IPS-18c (cell line): ENCODE measurements around the gene CBFA2T3.

Experiments
- H3K4me3 ChIP-seq: 2 replicates; pipeline ENCODE4 v1.7.0; 2013; ENCODE audit warnings: low read depth, mild to moderate bottlenecking, low read length, moderate library complexity; ENCODE audit not compliant: insufficient read depth
- H3K9me3 ChIP-seq: one replicate; pipeline ENCODE4 v1.6.1; 2013; ENCODE audit warnings: mild to moderate bottlenecking, low read length, moderate library complexity; ENCODE audit not compliant: control insufficient read depth, insufficient read depth

The CBFA2T3 gene

GRCh38 chr16:88885693-88886280 is 91.2 kb downstream of the CBFA2T3 start:
- Histone ChIP-seq H3K9me3 (no peaks in the 10 kb centered on the region), H3K4me3 (no peak overlapping the region)

GRCh38 chr16:88884569-88885271 is 92.3 kb downstream of the CBFA2T3 start:
- Histone ChIP-seq H3K9me3 (no peaks in the 10 kb centered on the region), H3K4me3 (no peak overlapping the region)

DNA sequence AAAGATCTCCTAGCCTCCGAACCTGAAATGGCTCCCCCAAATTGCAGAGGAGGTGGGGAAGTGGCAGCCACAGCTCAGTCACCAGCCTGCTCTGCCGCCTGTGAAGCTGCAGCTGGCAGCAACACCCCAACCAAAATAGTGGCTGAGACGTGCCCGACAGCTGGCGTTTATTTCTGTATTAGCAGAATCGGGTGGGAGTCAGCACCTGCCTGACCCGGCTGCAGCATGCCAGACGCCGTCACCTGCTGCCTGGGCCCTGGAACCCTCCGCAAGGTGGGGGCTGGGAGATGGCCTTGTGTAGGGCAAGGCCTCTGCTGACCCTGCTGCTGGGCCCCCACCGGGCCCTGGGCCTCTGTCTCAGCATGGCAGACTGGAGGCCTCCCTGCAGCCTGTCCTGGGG is 93.1 kb downstream of the CBFA2T3 start:
- no peak overlapping the region for H3K4me3 ChIP-seq
- no peaks in the 10 kb centered on the region for H3K9me3 ChIP-seq

DNA sequence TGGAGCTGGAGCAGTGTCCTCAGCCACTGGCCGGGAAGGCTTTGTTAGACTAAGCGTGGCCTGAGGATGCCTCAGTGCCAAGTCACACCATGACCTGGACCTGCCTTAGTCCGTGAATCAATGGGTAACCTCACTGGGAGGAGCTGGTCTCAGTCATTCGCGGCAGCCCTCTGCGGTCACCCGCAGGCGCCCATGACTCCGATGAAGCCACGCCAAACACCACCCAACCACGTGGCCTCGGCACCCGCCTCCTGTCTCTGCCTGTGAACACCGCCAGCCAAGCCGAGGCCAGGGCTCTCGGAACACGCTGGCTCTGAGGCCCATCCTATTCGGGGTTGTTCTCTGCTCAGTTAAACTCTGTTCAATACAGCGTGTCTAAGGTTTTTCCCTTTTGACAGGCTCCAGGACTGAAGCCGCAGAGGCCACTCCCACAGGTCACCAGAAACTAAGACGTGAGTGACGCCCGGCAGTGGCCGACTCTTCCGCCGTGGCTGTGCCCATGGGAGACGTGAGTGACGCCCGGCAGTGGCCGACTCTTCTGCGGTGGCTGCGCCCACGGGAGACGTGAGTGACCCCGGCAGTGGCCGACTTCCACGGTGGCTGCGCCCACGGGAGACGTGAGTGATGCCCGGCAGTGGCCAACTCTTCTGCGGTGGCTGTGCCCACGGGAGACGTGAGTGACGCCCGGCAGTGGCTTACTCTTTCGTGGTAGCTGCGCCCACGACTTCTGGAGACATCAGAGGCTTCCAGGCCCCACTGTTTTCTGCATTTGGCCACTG is 93.7 kb downstream of the CBFA2T3 start:
- no peaks in the 10 kb centered on the region for H3K9me3 ChIP-seq
- no peak overlapping the region for H3K4me3 ChIP-seq

- Histone ChIP-seq H3K9me3 (no peaks in the 10 kb centered on the region), H3K4me3 (no peak overlapping the region)
These were observed 94.5 kb downstream of the CBFA2T3 start for GRCh38 chr16:88882358-88883030.

DNA sequence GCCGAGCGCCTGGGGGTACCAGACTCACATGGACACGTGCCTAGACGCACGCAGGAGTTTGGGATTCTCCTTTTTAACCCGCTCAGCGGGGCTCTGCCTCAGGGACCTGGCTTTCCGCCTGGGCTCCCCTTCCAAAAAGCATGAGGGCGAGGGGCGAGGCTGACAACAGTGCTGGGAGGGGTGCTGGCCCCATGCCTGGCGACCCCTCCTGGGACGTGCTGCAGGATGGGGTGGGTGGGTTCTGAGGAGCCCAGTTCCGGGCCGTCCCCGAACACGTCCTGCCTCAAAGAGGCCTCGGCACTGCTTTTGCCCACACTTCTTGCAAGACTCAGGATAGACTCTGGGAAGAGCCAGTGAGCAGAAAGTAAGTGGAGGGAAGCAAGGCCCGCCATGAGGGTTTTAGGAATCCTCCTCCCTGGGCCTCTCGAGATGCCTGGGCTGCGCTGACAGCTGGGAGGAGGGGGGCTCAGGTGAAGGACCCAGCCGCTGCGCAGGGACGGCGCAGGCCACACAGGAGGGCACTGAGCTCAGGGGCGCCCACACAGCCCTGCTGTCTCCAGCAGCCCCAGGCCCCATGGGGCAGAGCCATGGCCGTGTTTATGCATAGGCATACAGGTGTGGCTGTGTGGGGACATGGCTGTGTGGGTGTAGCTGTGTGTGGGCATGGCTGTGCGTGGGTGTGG is 95.2 kb downstream of the CBFA2T3 start:
- H3K4me3 ChIP-seq = no peak overlapping the region

DNA sequence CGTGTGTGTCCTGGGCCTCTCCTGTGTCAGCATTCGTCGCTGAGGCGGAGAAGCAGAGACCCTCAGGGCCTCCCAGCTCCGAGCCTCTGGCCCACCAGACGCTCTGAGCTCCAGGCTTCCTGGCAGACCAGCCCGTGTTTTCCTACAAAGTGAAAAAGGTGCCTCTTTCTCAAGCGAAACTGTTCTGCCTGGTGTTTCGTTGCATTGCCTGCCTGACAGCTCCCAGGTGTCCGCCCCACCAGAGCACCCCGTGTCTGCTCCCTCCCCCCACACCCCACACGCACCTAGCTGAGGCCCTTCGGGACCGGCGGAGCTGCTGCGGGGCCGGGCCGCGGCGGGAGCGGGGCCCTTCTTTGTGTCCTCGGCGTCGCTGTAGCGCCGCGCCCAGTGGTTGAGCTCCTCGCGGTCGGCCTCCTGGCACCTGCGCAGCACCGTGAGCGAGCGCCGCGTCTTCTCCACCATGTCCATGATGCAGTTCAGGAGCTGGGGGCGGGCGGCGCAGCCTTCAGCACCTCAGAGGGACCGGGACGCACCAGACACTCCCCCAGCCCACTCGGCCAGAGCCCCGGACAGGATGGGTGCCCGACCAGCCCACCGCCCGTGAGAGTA is 95.9 kb downstream of the CBFA2T3 start:
- no peak overlapping the region for H3K4me3 ChIP-seq
- no peaks in the 10 kb centered on the region for H3K9me3 ChIP-seq

More for the DNA sequence above, 95.2 kb downstream of the CBFA2T3 start:
- no peaks in the 10 kb centered on the region for H3K9me3 ChIP-seq

DNA sequence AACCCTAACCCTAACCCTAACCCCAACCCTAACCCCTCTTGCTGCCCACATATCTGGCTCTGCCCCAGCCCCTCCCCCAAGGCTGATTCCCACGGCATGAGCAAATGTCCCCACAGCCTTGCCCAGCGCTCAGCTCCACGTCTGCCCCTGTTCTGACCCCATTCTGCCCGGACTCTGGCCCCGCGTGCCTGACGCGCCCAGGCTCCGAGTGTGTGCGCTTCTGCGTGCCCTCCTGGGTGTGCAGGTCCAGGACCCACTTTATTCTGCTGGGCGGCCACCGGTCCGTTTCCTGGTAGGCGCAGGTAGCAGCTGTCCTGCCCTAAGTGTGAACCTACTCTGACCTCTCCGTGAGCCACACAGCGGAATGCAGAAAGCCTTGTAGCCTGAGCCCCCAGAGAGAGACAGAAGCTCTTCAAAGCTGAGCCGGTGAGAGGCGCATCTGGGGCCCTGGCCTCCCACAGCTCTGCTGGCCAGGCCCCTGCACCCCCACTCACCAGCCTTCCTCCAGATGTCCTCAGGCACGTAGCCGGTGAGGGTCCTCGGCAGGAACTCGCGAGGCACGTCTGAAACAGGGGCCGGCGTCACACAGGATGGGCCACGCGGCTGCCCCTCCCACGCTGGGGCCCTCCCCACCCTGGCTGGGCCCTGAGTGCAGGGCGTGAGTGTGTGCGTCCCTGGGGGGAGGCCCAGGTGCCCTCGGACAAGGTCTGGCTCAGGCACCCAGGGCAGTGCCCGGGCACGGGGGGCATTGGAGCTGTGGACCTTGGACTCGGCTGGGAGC is 96.6 kb downstream of the CBFA2T3 start:
- H3K4me3 ChIP-seq = no peak overlapping the region

DNA sequence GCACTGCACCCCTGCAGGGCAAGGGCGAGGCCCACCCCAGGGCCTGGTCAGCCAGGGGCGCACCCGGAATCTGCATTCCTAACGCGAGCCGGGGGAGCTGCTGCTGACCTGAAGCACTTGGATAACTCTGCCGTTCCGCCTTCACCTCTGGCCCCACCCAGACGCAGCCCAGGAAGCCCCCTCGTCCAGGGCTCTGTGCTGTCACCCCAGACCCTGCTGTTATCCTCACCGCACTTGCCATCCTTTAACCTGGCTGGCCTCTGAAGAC is 97.3 kb downstream of the CBFA2T3 start:
- Histone ChIP-seq H3K9me3 (no peaks in the 10 kb centered on the region), H3K4me3 (no peak overlapping the region)

More for the DNA sequence above, 96.6 kb downstream of the CBFA2T3 start:
- no peaks in the 10 kb centered on the region for H3K9me3 ChIP-seq

- Histone ChIP-seq H3K4me3 (no peak overlapping the region), H3K9me3 (no peaks in the 10 kb centered on the region)
These were observed 97.8 kb downstream of the CBFA2T3 start for GRCh38 chr16:88878967-88879787.

- Histone ChIP-seq H3K9me3 (no peaks in the 10 kb centered on the region), H3K4me3 (no peak overlapping the region)
These were observed 98.7 kb downstream of the CBFA2T3 start for GRCh38 chr16:88878356-88878755.

- H3K9me3 ChIP-seq = no peaks in the 10 kb centered on the region
- no peak overlapping the region for H3K4me3 ChIP-seq
These were observed 99.3 kb downstream of the CBFA2T3 start for GRCh38 chr16:88877564-88878289.

DNA sequence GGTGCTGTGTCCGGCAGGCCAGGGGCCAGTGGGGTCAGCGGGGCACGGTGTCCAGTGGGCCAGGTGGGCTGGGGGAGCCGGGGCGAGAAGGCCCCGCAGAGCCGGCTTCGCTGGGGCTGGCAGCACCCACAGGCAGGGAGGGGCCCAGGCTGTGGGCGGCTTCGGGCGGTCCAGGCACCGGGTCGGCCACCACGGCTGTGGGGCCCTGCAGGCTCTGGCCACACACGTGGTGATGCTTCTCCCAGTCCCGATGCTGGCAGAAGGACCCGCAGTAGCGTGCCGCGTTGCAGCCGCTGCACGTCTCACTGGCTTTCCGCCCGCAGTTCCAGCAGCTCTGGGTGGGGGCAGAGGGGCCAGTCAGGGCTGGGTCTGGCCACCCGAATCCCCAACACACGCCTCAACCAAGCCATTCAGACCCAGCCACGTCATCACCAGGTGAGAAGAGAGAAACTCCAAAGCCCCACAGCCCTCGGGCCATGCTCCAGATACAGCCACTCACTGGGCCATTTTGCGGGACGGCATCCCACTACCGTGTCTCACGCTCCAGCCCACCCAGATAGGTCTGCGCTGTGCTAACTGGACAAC is 100.0 kb downstream of the CBFA2T3 start:
- no peaks in the 10 kb centered on the region for H3K9me3 ChIP-seq
- H3K4me3 ChIP-seq = no peak overlapping the region

DNA sequence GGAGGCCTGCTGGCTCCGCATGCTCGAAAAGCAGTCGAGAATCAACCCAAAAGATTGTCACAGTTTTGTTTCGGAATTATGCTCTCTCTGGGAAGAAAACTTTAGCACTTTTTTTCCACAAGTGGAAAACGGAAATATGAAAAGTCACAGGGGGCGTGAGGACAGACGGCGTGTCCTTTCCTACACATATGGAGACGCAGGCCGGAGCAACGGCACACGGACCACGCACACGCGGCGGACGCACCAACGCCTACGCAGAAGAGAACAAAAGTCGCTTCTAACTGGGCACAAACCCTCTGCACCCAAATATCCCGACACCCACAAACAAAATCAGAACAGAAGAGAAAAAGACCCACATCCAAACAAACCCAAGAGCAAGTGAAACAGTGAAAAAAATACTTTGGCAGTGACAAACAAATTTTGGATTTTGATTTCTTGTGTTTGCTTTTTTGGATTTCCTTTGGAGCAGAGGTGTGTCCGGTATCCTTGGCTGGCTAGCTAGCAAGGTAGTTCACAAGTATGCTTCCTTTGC is 101.2 kb downstream of the CBFA2T3 start:
- Histone ChIP-seq H3K4me3 (no peak overlapping the region), H3K9me3 (no peaks in the 10 kb centered on the region)
